Mesendoderm (in vitro differentiated cells): ENCODE results near the gene MRTO4.
"Not testable (repeated sequence)": the region's sequence is repeated elsewhere in the genome, so short reads cannot be mapped to it uniquely, and the experiment has no call there.

Experiments
- DNase-seq: peaks from one replicate; pipeline ENCODE4 v3.0.0; 2013
- H2AK5ac ChIP-seq: 2 replicates; pipeline ENCODE4 v1.6.1; 2013; ENCODE audit warnings: low read length, inconsistent platforms
- H2BK120ac ChIP-seq: 2 replicates; pipeline ENCODE4 v1.6.1; 2013; ENCODE audit warnings: low read depth, mild to moderate bottlenecking, low read length, moderate library complexity, mixed read lengths
- H2BK15ac ChIP-seq: replicated peaks from 2 replicates; pipeline ENCODE4 v1.6.1; 2013; ENCODE audit warnings: low read depth, mild to moderate bottlenecking, moderate library complexity
- H2BK5ac ChIP-seq: 2 replicates; pipeline ENCODE4 v1.6.1; 2013; ENCODE audit warnings: low read length, inconsistent platforms
- H3K18ac ChIP-seq: 2 replicates; pipeline ENCODE4 v1.6.1; 2013; ENCODE audit warnings: mild to moderate bottlenecking, low read length, mixed read lengths
- H3K23ac ChIP-seq: one replicate; pipeline ENCODE4 v1.6.1; 2013; ENCODE audit warnings: low read length
- H3K27ac ChIP-seq: 2 replicates; pipeline ENCODE4 v1.5.1; 2013; ENCODE audit warnings: low read depth, mild to moderate bottlenecking, inconsistent platforms, low read length, moderate library complexity
- H3K27me3 ChIP-seq: 2 replicates; pipeline ENCODE4 v1.6.1; 2013; ENCODE audit warnings: low read length, control low read depth, mild to moderate bottlenecking, inconsistent platforms; ENCODE audit not compliant: insufficient read depth, poor library complexity
- H3K36me3 ChIP-seq: 2 replicates; pipeline ENCODE4 v1.6.1; 2013; ENCODE audit warnings: low read length, inconsistent platforms; ENCODE audit not compliant: control insufficient read depth, insufficient read depth
- H3K4ac ChIP-seq: one replicate; pipeline ENCODE4 v1.6.1; 2013; ENCODE audit warnings: low read depth, mild to moderate bottlenecking, low read length, moderate library complexity
- H3K4me1 ChIP-seq: 2 replicates; pipeline ENCODE4 v1.6.1; 2013; ENCODE audit warnings: low read depth, low read length, inconsistent platforms; ENCODE audit not compliant: control insufficient read depth
- H3K4me2 ChIP-seq: 2 replicates; pipeline ENCODE4 v1.6.1; 2013; ENCODE audit warnings: low read length
- H3K4me3 ChIP-seq: 2 replicates; pipeline ENCODE4 v1.5.1; 2013; ENCODE audit warnings: mild to moderate bottlenecking, low read length
- H3K56ac ChIP-seq: one replicate; pipeline ENCODE4 v1.6.1; 2013; ENCODE audit warnings: low read length
- H3K79me1 ChIP-seq: 2 replicates; pipeline ENCODE4 v1.6.1; 2013; ENCODE audit warnings: low read length, inconsistent platforms
- H3K79me2 ChIP-seq: 2 replicates; pipeline ENCODE4 v1.6.1; 2013; ENCODE audit warnings: mild to moderate bottlenecking, low read length; ENCODE audit not compliant: control insufficient read depth, insufficient read depth
- H3K9ac ChIP-seq: 2 replicates; pipeline ENCODE4 v1.6.1; 2013; ENCODE audit warnings: low read length, inconsistent platforms
- H4K5ac ChIP-seq: one replicate; pipeline ENCODE4 v1.6.1; 2013; ENCODE audit warnings: low read length
- H4K8ac ChIP-seq: one replicate; pipeline ENCODE4 v1.6.1; 2013; ENCODE audit warnings: low read depth, mild to moderate bottlenecking, control low read depth, low read length, moderate library complexity
- WGBS: extraction: QIAGEN DNeasy Blood & Tissue Kit; methylation state at CpG from one replicate; pipeline ENCODE4 v1.1.7; 2013; ENCODE audit warnings: low lambda C conversion rate, missing lambda C conversion rate; ENCODE audit not compliant: insufficient coverage; ENCODE audit errors: extremely low coverage; 5-methylcytosine and 5-hydroxymethylcytosine counted together

The MRTO4 gene

DNA sequence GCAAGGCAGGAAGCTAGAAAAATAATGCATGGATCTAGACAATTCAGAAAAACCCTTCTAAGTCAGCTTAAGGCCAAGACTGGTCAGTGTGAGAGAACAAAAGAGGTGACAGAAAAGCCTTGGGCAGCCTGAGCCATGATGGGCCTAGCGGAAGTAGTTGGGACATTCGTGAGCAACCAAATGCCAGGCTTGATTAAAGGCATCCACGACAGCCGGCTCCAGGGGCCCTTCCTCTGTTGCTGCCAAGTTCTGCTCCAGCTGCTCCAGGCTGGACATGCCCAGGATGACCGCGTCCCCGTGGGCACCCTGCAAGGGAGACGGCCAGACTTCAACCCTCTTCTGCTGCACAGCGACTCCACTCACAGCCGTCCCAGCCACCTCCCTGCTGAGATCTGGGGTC is 52.5 kb downstream of the MRTO4 start:
- H3K27me3 ChIP-seq, H3K4me3 ChIP-seq, H2BK120ac ChIP-seq, H3K27ac ChIP-seq, H3K79me1 ChIP-seq, H3K18ac ChIP-seq, H4K5ac ChIP-seq, H4K8ac ChIP-seq, H3K23ac ChIP-seq, H3K36me3 ChIP-seq, H3K4ac ChIP-seq, H2BK5ac ChIP-seq, H3K79me2 ChIP-seq, H3K4me2 ChIP-seq, H2AK5ac ChIP-seq, H3K4me1 ChIP-seq, H3K56ac ChIP-seq, H3K9ac ChIP-seq, DNase-seq, H2BK15ac ChIP-seq: not testable (repeated sequence)
- no CpG with 5 or more reads among the region's 10 CpGs for WGBS

GRCh38 chr1:19305880-19306279 is 54.3 kb downstream of the MRTO4 start:
- H2AK5ac ChIP-seq: no peak overlapping the region
- H3K18ac ChIP-seq: no peak overlapping the region
- no peaks in the 10 kb centered on the region for H3K79me1 ChIP-seq
- no peak overlapping the region for H3K4me3 ChIP-seq
- no peak for DNase-seq
- no peak overlapping the region for H2BK15ac ChIP-seq
- no peak overlapping the region for H3K9ac ChIP-seq
- no peaks in the 10 kb centered on the region for H3K4me1 ChIP-seq
- no peak overlapping the region for H3K27ac ChIP-seq
- no CpG with 5 or more reads among the region's 11 CpGs for WGBS
- H4K8ac ChIP-seq: no peak overlapping the region
- H2BK120ac ChIP-seq: no peak overlapping the region
- no peak overlapping the region for H3K23ac ChIP-seq
- H4K5ac ChIP-seq: no peak overlapping the region
- H3K79me2 ChIP-seq: no peaks in the 10 kb centered on the region
- no peaks in the 10 kb centered on the region for H3K27me3 ChIP-seq
- H3K56ac ChIP-seq: no peak overlapping the region
- H3K4ac ChIP-seq: no peak overlapping the region
- H3K4me2 ChIP-seq: no peak overlapping the region
- H3K36me3 ChIP-seq: no peaks in the 10 kb centered on the region
- no peak overlapping the region for H2BK5ac ChIP-seq

- H2AK5ac ChIP-seq: no peak overlapping the region
- no peaks in the 10 kb centered on the region for H3K27me3 ChIP-seq
- no peak overlapping the region for H3K4ac ChIP-seq
- no peak overlapping the region for H3K4me3 ChIP-seq
- H3K4me2 ChIP-seq: no peak overlapping the region
- H3K18ac ChIP-seq: no peak overlapping the region
- H4K8ac ChIP-seq: no peak overlapping the region
- no CpG with 5 or more reads among the region's 6 CpGs for WGBS
- H3K23ac ChIP-seq: no peak overlapping the region
- H3K4me1 ChIP-seq: peaks cover 3% of the 10 kb centered on the region
- H2BK15ac ChIP-seq: no peak overlapping the region
- H3K79me1 ChIP-seq: peaks cover 2% of the 10 kb centered on the region
- no peaks in the 10 kb centered on the region for H3K79me2 ChIP-seq
- H4K5ac ChIP-seq: no peak overlapping the region
- H3K9ac ChIP-seq: no peak overlapping the region
- no peak overlapping the region for H3K56ac ChIP-seq
- no peaks in the 10 kb centered on the region for H3K36me3 ChIP-seq
- H2BK5ac ChIP-seq: no peak overlapping the region
- H3K27ac ChIP-seq: no peak overlapping the region
- DNase-seq: no peak
- no peak overlapping the region for H2BK120ac ChIP-seq
Observed at GRCh38 chr1:19306941-19307340, 55.3 kb downstream of the MRTO4 start.

DNA sequence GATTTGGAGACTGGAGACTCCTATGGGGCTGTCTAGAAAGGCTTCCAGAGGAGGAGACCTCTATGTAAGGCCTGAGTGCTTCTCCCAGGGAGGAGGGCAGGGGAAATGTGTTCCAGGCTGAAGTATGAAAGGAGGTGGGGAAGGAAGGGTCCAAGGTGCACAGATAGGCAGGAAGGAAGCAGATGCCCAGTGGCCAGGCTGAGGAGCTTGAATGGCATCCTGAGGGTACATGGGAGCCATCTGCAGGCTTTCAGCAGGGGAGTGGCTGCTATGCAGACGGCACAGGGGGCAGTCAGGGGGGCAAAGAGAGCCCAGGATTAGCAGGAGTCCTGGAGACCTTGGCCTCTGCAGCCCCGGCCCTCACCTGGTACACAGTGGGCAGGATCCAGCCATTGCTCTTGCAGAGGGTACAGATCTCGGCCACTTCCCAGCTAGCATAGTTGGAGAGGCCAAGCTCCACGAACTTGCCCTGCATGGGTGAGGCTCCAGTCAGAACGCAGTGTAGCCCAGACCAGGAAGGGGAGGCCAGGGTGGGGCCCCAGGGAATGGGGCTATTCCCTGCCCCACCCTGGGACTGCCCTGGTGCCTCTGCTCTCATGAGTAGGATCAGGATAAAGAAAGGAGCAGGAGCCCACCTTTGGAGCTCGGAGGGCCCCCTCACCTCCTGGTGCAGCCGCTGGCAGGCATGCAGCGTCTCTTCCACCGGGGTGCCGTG is 56.3 kb downstream of the MRTO4 start:
- Histone ChIP-seq H3K79me2 (no peaks in the 10 kb centered on the region), H2BK120ac (no peak overlapping the region), H3K79me1 (peaks cover 6% of the 10 kb centered on the region), H3K4me2 (no peak overlapping the region), H3K4ac (no peak overlapping the region), H4K8ac (no peak overlapping the region), H3K4me1 (peaks cover 4% of the 10 kb centered on the region), H2AK5ac (no peak overlapping the region), H3K9ac (no peak overlapping the region), H3K56ac (no peak overlapping the region), H2BK15ac (no peak overlapping the region), H3K27me3 (no peaks in the 10 kb centered on the region), H3K36me3 (no peaks in the 10 kb centered on the region), H3K27ac (no peak overlapping the region), H3K18ac (no peak overlapping the region), H4K5ac (no peak overlapping the region), H3K4me3 (no peak overlapping the region), H2BK5ac (no peak overlapping the region), H3K23ac (no peak overlapping the region)
- DNase-seq: no peak
- no CpG with 5 or more reads among the region's 10 CpGs for WGBS

DNA sequence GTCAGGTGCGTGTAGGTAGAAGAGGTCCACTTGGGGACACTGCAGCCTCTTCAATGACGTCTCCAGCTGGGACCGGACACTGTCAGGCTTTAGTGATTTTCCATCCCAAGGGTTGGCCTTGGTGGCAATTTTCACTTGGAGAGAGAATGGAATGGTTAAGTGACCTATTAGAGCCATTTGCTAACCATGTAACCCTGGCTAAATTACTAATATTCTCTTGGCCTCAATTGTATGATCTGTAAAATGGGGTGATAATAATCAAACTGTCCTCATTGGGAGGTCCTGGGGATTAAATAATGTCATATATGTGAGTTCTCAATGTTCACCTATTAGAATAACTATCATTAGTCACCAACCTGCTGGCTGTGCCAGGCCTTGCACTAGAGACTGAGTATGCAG is 56.9 kb downstream of the MRTO4 start:
- no CpG with 5 or more reads among the region's 3 CpGs for WGBS
- H2AK5ac ChIP-seq: no peak overlapping the region
- no peak overlapping the region for H3K27ac ChIP-seq
- H3K4me3 ChIP-seq: no peak overlapping the region
- DNase-seq: no peak
- no peak overlapping the region for H3K4me2 ChIP-seq
- H4K5ac ChIP-seq: no peak overlapping the region
- H3K4me1 ChIP-seq: peaks cover 5% of the 10 kb centered on the region
- H3K79me1 ChIP-seq: peaks cover 10% of the 10 kb centered on the region
- no peaks in the 10 kb centered on the region for H3K79me2 ChIP-seq
- H3K23ac ChIP-seq: no peak overlapping the region
- H3K27me3 ChIP-seq: no peaks in the 10 kb centered on the region
- H3K18ac ChIP-seq: no peak overlapping the region
- no peak overlapping the region for H2BK120ac ChIP-seq
- H4K8ac ChIP-seq: no peak overlapping the region
- no peak overlapping the region for H3K9ac ChIP-seq
- no peak overlapping the region for H2BK5ac ChIP-seq
- no peak overlapping the region for H2BK15ac ChIP-seq
- H3K56ac ChIP-seq: no peak overlapping the region
- no peaks in the 10 kb centered on the region for H3K36me3 ChIP-seq
- no peak overlapping the region for H3K4ac ChIP-seq
